ENCODE measurements around the gene ZFR2.
A peak's percentile ranks its signal among the peaks of the same experiment; 100 is the strongest.

- no peak for TF ChIP-seq FOXJ3 (CRISPR knock-in tag; IDR thresholded peaks at IDR 0.05)
- peak; percentile 34; the same call in 1 of the 2 replicates for TF ChIP-seq CTCF (IDR thresholded peaks at IDR 0.05)
- peak; percentile 64; the same call in 1 of the 2 replicates for TF ChIP-seq MAX (IDR thresholded peaks at IDR 0.05; ENCODE audit: low read depth)
These were observed 84.9 kb downstream of the ZFR2 start for GRCh38 chr19:3783660-3784584.
